SK-N-MC (cell line): ENCODE results near the gene SLC26A2.

Experiments
- EZH2 ChIP-seq: fragments of 200-600 bp; sonication (generic); IDR thresholded peaks from one replicate; pipeline ENCODE4 v1.6.1; 2017; ENCODE audit warnings: antibody characterized with exemption
- FOXP2 ChIP-seq: optimal IDR thresholded peaks from 2 replicates; pipeline ENCODE3; 2011; ENCODE audit warnings: mild to moderate bottlenecking, moderate library complexity; ENCODE audit not compliant: insufficient read depth; ENCODE audit errors: extremely low read length, control extremely low read depth
- POLR2AphosphoS5 ChIP-seq: IDR thresholded peaks from 2 replicates; pipeline ENCODE4 v1.6.1; 2012; ENCODE audit warnings: mild to moderate bottlenecking, low read depth, low read length, borderline replicate concordance

DNA sequence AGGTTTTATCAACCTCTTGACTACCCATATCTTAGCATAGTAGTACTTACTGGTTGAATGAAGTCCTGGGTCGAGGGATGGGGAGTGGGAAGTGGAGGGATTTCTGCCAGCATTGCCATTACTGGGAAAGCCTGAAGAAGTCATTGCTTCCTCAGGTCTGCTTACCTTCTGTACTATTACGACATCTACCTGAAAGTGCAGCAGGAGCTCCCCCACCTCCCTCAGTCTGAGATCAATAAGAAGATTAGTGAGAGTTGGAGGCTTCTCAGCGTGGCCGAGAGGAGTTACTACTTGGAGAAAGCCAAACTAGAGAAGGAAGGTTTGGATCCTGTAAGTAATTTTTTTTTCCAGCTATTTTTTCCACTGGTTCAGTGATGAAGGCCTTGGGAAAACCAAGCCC is 45.8 kb downstream of the SLC26A2 start:
- no peak for TF ChIP-seq POLR2AphosphoS5
- TF ChIP-seq EZH2 = no peak
- TF ChIP-seq FOXP2 = no peak
